ENCODE data around the gene RETN.

GRCh38 chr19:7678971-7679751 is 10.3 kb downstream of the RETN start:
- TF ChIP-seq CTCF (IDR thresholded peaks at IDR 0.05; ENCODE audit: control extremely low read depth in 1 of 3, insufficient read depth in 1 of 3, low read depth in 1 of 3, low read length in 3 of 3) (peak in 2 of 3 experiments; percentile 4 to 11; a peak in 2 of 4 replicates), GABPA (IDR thresholded peaks at IDR 0.05; ENCODE audit: borderline replicate concordance, insufficient read depth, low read length) (no peak), EZH2 (IDR thresholded peaks at IDR 0.05; ENCODE audit: low read depth, low read length, severe bottlenecking) (no peak), POLR2AphosphoS5 (IDR thresholded peaks at IDR 0.05; ENCODE audit: low read depth, low read length) (no peak)

Data from H1 (cell line).